Measurements from ENCODE around the gene SOX8.
"Not testable (repeated sequence)": the region's sequence is repeated elsewhere in the genome, so short reads cannot be mapped to it uniquely, and the experiment has no call there.

SOX8 gene

GRCh38 chr16:981695-982144 is at the start of gene SOX8:
SOX8 (plus strand) TSS chr16:981770; CDS start chr16:981923, 153 bp downstream.
- DNase-seq (ENCODE audit: low spot score) = no peak
- FAIRE-seq = no peak

GRCh38 chr16:932831-933330 is 48.7 kb upstream of the SOX8 start:
- no peak for DNase-seq (ENCODE audit: low spot score)
- no peak for FAIRE-seq

- DNase-seq (ENCODE audit: low spot score) (no peak), FAIRE-seq (no peak)
These were observed 48.0 kb upstream of the SOX8 start for GRCh38 chr16:933581-933980.

GRCh38 chr16:934178-934577 is 47.4 kb upstream of the SOX8 start:
- FAIRE-seq (no peak), DNase-seq (ENCODE audit: low spot score) (no peak)

- DNase-seq (ENCODE audit: low spot score) (no peak), FAIRE-seq (no peak)
These were observed 45.9 kb upstream of the SOX8 start for GRCh38 chr16:935684-936083.

- FAIRE-seq (no peak), DNase-seq (ENCODE audit: low spot score) (no peak)
These were observed 44.3 kb upstream of the SOX8 start for GRCh38 chr16:937311-937710.

GRCh38 chr16:937723-938122 is 43.8 kb upstream of the SOX8 start:
- FAIRE-seq (no peak), DNase-seq (ENCODE audit: low spot score) (no peak)

GRCh38 chr16:938136-938535 is 43.4 kb upstream of the SOX8 start:
- no peak for FAIRE-seq
- no peak for DNase-seq (ENCODE audit: low spot score)

GRCh38 chr16:938752-939151 is 42.8 kb upstream of the SOX8 start:
- DNase-seq (ENCODE audit: low spot score) = no peak
- no peak for FAIRE-seq

- DNase-seq (ENCODE audit: low spot score) = no peak
- no peak for FAIRE-seq
These were observed 42.3 kb upstream of the SOX8 start for GRCh38 chr16:939311-939710.

- no peak for DNase-seq (ENCODE audit: low spot score)
- no peak for FAIRE-seq
These were observed 41.6 kb upstream of the SOX8 start for GRCh38 chr16:939941-940340.

- DNase-seq (ENCODE audit: low spot score) = no peak
- no peak for FAIRE-seq
These were observed 39.0 kb upstream of the SOX8 start for GRCh38 chr16:942436-943060.

- no peak for DNase-seq (ENCODE audit: low spot score)
- no peak for FAIRE-seq
These were observed 37.6 kb upstream of the SOX8 start for GRCh38 chr16:943971-944370.

GRCh38 chr16:945271-946047 is 36.1 kb upstream of the SOX8 start:
- no peak for FAIRE-seq

GRCh38 chr16:946048-946395 is 35.5 kb upstream of the SOX8 start:
- DNase-seq (ENCODE audit: low spot score) = no peak
- FAIRE-seq = no peak

More at GRCh38 chr16:945271-946047, 36.1 kb upstream of the SOX8 start:
- no peak for DNase-seq (ENCODE audit: low spot score)

- no peak for DNase-seq (ENCODE audit: low spot score)
- no peak for FAIRE-seq
These were observed 34.2 kb upstream of the SOX8 start for GRCh38 chr16:947255-947921.

GRCh38 chr16:947922-948303 is 33.7 kb upstream of the SOX8 start:
- FAIRE-seq; DNase-seq (ENCODE audit: low spot score): not testable (repeated sequence)

- not testable (repeated sequence) for FAIRE-seq
These were observed 32.8 kb upstream of the SOX8 start for GRCh38 chr16:948767-949166.

GRCh38 chr16:950733-951573 is 30.6 kb upstream of the SOX8 start:
- not testable (repeated sequence) for DNase-seq (ENCODE audit: low spot score); FAIRE-seq

More at GRCh38 chr16:948767-949166, 32.8 kb upstream of the SOX8 start:
- DNase-seq (ENCODE audit: low spot score) = not testable (repeated sequence)

GRCh38 chr16:951660-952301 is 29.8 kb upstream of the SOX8 start:
- FAIRE-seq (no peak), DNase-seq (ENCODE audit: low spot score) (no peak)

GRCh38 chr16:952321-952720 is 29.2 kb upstream of the SOX8 start:
- FAIRE-seq = no peak
- no peak for DNase-seq (ENCODE audit: low spot score)
